ENCODE results near the gene DTD2.

Gene DTD2

DNA sequence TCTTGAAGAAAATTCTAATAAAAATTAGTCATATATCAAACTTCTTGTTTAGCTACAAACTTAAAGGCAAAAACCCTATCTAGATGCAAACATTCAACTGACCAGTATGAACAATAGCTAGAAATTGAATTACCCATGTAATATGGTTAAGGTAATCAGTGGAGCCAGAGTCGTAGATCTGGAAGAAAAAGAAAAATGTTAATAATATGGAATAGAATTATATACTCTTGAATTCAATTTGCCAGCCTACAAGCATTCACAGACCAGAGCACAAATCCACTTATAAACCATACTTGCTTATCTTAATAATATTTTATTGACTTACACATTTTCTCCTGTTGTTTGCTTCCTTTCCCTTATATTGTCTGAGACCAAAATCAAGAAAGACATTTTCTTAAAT, 29.3 kb downstream of the DTD2 start:
- TF ChIP-seq ZNF565 (CRISPR knock-in tag; conservative IDR thresholded peaks at IDR 0.05; ENCODE audit: low read depth) (no peak), ISL1 (CRISPR knock-in tag; IDR thresholded peaks at IDR 0.05) (peak; percentile 94), TCF4 (CRISPR knock-in tag; IDR thresholded peaks at IDR 0.05; ENCODE audit: borderline replicate concordance) (peak; percentile 97), ZNF8 (CRISPR knock-in tag; IDR thresholded peaks at IDR 0.05) (peak; percentile 68), TOX (CRISPR knock-in tag; IDR thresholded peaks at IDR 0.05; ENCODE audit: borderline replicate concordance) (no peak), OSR1 (CRISPR knock-in tag; IDR thresholded peaks at IDR 0.05) (no peak), GLIS3 (CRISPR knock-in tag; IDR thresholded peaks at IDR 0.05) (0 out of 2 replicates have a peak, but pooled peaks have one; percentile 9), ZNF70 (CRISPR knock-in tag; IDR thresholded peaks at IDR 0.05) (no peak), ZFP30 (CRISPR knock-in tag; IDR thresholded peaks at IDR 0.05) (no peak), ZC3H10 (CRISPR knock-in tag; IDR thresholded peaks at IDR 0.05) (no peak), ARNTL (CRISPR knock-in tag; IDR thresholded peaks at IDR 0.05; ENCODE audit: borderline replicate concordance, low read depth) (no peak), ESRRG (CRISPR knock-in tag; IDR thresholded peaks at IDR 0.05) (peak; percentile 59; the same call in 1 of the 2 replicates), SNAI2 (CRISPR knock-in tag; IDR thresholded peaks at IDR 0.05) (0 out of 2 replicates have a peak, but pooled peaks have one; percentile 64), ZFP3 (CRISPR knock-in tag; IDR thresholded peaks at IDR 0.05) (no peak), RARB (CRISPR knock-in tag; IDR thresholded peaks at IDR 0.05) (no peak), PPARA (CRISPR knock-in tag; IDR thresholded peaks at IDR 0.05; ENCODE audit: borderline replicate concordance) (peak; percentile 60; the same call in 1 of the 2 replicates), CSDC2 (CRISPR knock-in tag; IDR thresholded peaks at IDR 0.05) (no peak), BACH2 (CRISPR knock-in tag; IDR thresholded peaks at IDR 0.05; ENCODE audit: borderline replicate concordance) (no peak)
- TF ChIP-seq, protein P1, sequence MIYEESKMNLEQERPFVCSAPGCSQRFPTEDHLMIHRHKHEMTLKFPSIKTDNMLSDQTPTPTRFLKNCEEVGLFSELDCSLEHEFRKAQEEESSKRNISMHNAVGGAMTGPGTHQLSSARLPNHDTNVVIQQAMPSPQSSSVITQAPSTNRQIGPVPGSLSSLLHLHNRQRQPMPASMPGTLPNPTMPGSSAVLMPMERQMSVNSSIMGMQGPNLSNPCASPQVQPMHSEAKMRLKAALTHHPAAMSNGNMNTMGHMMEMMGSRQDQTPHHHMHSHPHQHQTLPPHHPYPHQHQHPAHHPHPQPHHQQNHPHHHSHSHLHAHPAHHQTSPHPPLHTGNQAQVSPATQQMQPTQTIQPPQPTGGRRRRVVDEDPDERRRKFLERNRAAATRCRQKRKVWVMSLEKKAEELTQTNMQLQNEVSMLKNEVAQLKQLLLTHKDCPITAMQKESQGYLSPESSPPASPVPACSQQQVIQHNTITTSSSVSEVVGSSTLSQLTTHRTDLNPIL (CRISPR knock-in tag; IDR thresholded peaks at IDR 0.05; ENCODE audit: low read depth) = peak; percentile 76; the same call in 1 of the 2 replicates
- TF ChIP-seq, protein P2, sequence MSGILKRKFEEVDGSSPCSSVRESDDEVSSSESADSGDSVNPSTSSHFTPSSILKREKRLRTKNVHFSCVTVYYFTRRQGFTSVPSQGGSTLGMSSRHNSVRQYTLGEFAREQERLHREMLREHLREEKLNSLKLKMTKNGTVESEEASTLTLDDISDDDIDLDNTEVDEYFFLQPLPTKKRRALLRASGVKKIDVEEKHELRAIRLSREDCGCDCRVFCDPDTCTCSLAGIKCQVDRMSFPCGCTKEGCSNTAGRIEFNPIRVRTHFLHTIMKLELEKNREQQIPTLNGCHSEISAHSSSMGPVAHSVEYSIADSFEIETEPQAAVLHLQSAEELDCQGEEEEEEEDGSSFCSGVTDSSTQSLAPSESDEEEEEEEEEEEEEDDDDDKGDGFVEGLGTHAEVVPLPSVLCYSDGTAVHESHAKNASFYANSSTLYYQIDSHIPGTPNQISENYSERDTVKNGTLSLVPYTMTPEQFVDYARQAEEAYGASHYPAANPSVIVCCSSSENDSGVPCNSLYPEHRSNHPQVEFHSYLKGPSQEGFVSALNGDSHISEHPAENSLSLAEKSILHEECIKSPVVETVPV (CRISPR knock-in tag; IDR thresholded peaks at IDR 0.05) = peak; percentile 94
- TF ChIP-seq, protein P3, sequence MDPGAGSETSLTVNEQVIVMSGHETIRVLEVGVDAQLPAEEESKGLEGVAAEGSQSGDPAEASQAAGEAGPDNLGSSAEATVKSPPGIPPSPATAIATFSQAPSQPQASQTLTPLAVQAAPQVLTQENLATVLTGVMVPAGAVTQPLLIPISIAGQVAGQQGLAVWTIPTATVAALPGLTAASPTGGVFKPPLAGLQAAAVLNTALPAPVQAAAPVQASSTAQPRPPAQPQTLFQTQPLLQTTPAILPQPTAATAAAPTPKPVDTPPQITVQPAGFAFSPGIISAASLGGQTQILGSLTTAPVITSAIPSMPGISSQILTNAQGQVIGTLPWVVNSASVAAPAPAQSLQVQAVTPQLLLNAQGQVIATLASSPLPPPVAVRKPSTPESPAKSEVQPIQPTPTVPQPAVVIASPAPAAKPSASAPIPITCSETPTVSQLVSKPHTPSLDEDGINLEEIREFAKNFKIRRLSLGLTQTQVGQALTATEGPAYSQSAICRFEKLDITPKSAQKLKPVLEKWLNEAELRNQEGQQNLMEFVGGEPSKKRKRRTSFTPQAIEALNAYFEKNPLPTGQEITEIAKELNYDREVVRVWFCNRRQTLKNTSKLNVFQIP (CRISPR knock-in tag; IDR thresholded peaks at IDR 0.05; ENCODE audit: borderline replicate concordance, low read depth) = no peak
- TF ChIP-seq, protein P4, sequence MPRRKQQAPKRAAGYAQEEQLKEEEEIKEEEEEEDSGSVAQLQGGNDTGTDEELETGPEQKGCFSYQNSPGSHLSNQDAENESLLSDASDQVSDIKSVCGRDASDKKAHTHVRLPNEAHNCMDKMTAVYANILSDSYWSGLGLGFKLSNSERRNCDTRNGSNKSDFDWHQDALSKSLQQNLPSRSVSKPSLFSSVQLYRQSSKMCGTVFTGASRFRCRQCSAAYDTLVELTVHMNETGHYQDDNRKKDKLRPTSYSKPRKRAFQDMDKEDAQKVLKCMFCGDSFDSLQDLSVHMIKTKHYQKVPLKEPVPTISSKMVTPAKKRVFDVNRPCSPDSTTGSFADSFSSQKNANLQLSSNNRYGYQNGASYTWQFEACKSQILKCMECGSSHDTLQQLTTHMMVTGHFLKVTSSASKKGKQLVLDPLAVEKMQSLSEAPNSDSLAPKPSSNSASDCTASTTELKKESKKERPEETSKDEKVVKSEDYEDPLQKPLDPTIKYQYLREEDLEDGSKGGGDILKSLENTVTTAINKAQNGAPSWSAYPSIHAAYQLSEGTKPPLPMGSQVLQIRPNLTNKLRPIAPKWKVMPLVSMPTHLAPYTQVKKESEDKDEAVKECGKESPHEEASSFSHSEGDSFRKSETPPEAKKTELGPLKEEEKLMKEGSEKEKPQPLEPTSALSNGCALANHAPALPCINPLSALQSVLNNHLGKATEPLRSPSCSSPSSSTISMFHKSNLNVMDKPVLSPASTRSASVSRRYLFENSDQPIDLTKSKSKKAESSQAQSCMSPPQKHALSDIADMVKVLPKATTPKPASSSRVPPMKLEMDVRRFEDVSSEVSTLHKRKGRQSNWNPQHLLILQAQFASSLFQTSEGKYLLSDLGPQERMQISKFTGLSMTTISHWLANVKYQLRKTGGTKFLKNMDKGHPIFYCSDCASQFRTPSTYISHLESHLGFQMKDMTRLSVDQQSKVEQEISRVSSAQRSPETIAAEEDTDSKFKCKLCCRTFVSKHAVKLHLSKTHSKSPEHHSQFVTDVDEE (CRISPR knock-in tag; IDR thresholded peaks at IDR 0.05) = peak; percentile 25; the same call in 1 of the 2 replicates
- TF ChIP-seq, protein P5, sequence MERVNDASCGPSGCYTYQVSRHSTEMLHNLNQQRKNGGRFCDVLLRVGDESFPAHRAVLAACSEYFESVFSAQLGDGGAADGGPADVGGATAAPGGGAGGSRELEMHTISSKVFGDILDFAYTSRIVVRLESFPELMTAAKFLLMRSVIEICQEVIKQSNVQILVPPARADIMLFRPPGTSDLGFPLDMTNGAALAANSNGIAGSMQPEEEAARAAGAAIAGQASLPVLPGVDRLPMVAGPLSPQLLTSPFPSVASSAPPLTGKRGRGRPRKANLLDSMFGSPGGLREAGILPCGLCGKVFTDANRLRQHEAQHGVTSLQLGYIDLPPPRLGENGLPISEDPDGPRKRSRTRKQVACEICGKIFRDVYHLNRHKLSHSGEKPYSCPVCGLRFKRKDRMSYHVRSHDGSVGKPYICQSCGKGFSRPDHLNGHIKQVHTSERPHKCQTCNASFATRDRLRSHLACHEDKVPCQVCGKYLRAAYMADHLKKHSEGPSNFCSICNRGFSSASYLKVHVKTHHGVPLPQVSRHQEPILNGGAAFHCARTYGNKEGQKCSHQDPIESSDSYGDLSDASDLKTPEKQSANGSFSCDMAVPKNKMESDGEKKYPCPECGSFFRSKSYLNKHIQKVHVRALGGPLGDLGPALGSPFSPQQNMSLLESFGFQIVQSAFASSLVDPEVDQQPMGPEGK (CRISPR knock-in tag; IDR thresholded peaks at IDR 0.05; ENCODE audit: borderline replicate concordance) = 0 out of 2 replicates have a peak, but pooled peaks have one; percentile 47
- peak; percentile 65; the same call in 2 of the 3 replicates for ATAC-seq

DNA sequence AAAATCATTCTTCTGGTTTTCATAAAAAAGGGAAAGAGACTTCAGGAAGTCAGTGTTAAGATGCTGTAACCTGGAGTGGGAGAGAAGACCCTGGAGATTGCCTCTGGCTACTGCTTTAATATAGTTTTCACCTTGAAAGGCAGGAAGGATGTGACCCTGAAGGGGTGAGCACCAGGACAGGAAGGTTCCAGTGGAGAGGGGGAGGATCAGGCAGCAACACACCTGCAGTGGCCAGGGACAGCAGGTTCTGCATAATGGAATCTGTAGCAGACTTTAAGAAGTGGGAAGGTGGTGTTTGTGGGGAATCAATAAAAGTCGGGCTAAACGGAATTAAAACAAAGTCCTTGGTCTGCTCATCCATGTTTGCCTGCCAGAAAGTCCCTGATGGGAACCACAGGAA, 30.6 kb downstream of the DTD2 start:
- TF ChIP-seq ZC3H10 (CRISPR knock-in tag; IDR thresholded peaks at IDR 0.05) = no peak
- no peak for TF ChIP-seq BACH2 (CRISPR knock-in tag; IDR thresholded peaks at IDR 0.05; ENCODE audit: borderline replicate concordance)
- TF ChIP-seq GLIS3 (CRISPR knock-in tag; IDR thresholded peaks at IDR 0.05) = no peak
- no peak for TF ChIP-seq ZFP3 (CRISPR knock-in tag; IDR thresholded peaks at IDR 0.05)
- no peak for TF ChIP-seq ZFP30 (CRISPR knock-in tag; IDR thresholded peaks at IDR 0.05)
- TF ChIP-seq ZNF70 (CRISPR knock-in tag; IDR thresholded peaks at IDR 0.05) = no peak
- TF ChIP-seq, protein P4 (CRISPR knock-in tag; IDR thresholded peaks at IDR 0.05) = no peak
- ATAC-seq = no peak
